Type B pancreatic cell (in vitro differentiated cells): Measurements from ENCODE around the gene KLHL29. TPM values are rescaled to one million over a fixed set of nuclear protein-coding genes. Genes with fewer than 3 reads are reported as not detected.

Experiments used
- DNase-seq: peaks from one replicate; pipeline ENCODE4 v3.0.0; 2021; ENCODE audit warnings: mixed read lengths; ENCODE audit not compliant: unreplicated experiment; ENCODE audit errors: extremely low spot score
- H3K27ac Mint-ChIP-seq: 2 replicates; pipeline ENCODE4 v1.8.0; 2021; ENCODE audit warnings: mild to moderate bottlenecking, mixed read lengths
- H3K27me3 Mint-ChIP-seq: 2 replicates; pipeline ENCODE4 v1.8.0; 2021; ENCODE audit warnings: mixed read lengths
- H3K36me3 Mint-ChIP-seq: 2 replicates; pipeline ENCODE4 v1.8.0; 2021; ENCODE audit warnings: mixed read lengths
- H3K4me1 Mint-ChIP-seq: one replicate; pipeline ENCODE4 v1.8.0; 2021; ENCODE audit warnings: mixed read lengths; ENCODE audit not compliant: unreplicated experiment
- H3K4me3 Mint-ChIP-seq: 2 replicates; pipeline ENCODE4 v1.8.0; 2021; ENCODE audit warnings: mild to moderate bottlenecking, mixed read lengths
- H3K9me3 Mint-ChIP-seq: 2 replicates; pipeline ENCODE4 v1.8.0; 2021; ENCODE audit warnings: mixed read lengths
- total RNA-seq: library from RNA; stranded (reverse); gene quantifications from 2 replicates; pipeline ENCODE4 v1.2.1, GENCODE V29; 2021; ENCODE audit warnings: low replicate concordance
- TF ChIP-seq, protein P1 (sequence below): fragments of 200-600 bp; sonication (generic); conservative IDR thresholded peaks from 2 replicates; pipeline ENCODE4 v1.5.0; 2021; ENCODE audit warnings: antibody characterized with exemption, mild to moderate bottlenecking

Gene KLHL29
- total RNA-seq, 1 donor from 2014 or later: 24.1 TPM

- H3K27me3 Mint-ChIP-seq: peaks cover 5% of the 10 kb centered on the region
- TF ChIP-seq, protein P1, sequence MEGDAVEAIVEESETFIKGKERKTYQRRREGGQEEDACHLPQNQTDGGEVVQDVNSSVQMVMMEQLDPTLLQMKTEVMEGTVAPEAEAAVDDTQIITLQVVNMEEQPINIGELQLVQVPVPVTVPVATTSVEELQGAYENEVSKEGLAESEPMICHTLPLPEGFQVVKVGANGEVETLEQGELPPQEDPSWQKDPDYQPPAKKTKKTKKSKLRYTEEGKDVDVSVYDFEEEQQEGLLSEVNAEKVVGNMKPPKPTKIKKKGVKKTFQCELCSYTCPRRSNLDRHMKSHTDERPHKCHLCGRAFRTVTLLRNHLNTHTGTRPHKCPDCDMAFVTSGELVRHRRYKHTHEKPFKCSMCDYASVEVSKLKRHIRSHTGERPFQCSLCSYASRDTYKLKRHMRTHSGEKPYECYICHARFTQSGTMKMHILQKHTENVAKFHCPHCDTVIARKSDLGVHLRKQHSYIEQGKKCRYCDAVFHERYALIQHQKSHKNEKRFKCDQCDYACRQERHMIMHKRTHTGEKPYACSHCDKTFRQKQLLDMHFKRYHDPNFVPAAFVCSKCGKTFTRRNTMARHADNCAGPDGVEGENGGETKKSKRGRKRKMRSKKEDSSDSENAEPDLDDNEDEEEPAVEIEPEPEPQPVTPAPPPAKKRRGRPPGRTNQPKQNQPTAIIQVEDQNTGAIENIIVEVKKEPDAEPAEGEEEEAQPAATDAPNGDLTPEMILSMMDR: no peak
- peaks cover 8% of the 10 kb centered on the region for H3K36me3 Mint-ChIP-seq
- no peak overlapping the region for H3K27ac Mint-ChIP-seq
- no peaks in the 10 kb centered on the region for H3K9me3 Mint-ChIP-seq
- no peak for DNase-seq
- H3K4me1 Mint-ChIP-seq: peaks cover 76% of the 10 kb centered on the region
- H3K4me3 Mint-ChIP-seq: no peak overlapping the region
Measured at GRCh38 chr2:23510471-23510870, 125.5 kb downstream of the KLHL29 start.

GRCh38 chr2:23512778-23513177, 127.8 kb downstream of the KLHL29 start:
- peaks cover 64% of the 10 kb centered on the region for H3K4me1 Mint-ChIP-seq
- H3K36me3 Mint-ChIP-seq: peaks cover 9% of the 10 kb centered on the region
- TF ChIP-seq, protein P1: no peak
- H3K27me3 Mint-ChIP-seq: peaks cover 6% of the 10 kb centered on the region
- H3K4me3 Mint-ChIP-seq: no peak overlapping the region
- no peak for DNase-seq
- H3K9me3 Mint-ChIP-seq: no peaks in the 10 kb centered on the region
- H3K27ac Mint-ChIP-seq: no peak overlapping the region

GRCh38 chr2:23513245-23513871, 128.4 kb downstream of the KLHL29 start:
- TF ChIP-seq, protein P1: no peak
- Mint-ChIP-seq H3K27me3 (peaks cover 6% of the 10 kb centered on the region), H3K36me3 (peaks cover 9% of the 10 kb centered on the region), H3K4me1 (peaks cover 62% of the 10 kb centered on the region), H3K4me3 (no peak overlapping the region), H3K27ac (no peak overlapping the region), H3K9me3 (no peaks in the 10 kb centered on the region)
- DNase-seq: no peak

GRCh38 chr2:23513872-23514793, 129.2 kb downstream of the KLHL29 start:
- peaks cover 66% of the 10 kb centered on the region for H3K4me1 Mint-ChIP-seq
- peaks cover 6% of the 10 kb centered on the region for H3K27me3 Mint-ChIP-seq
- TF ChIP-seq, protein P1: no peak
- peaks cover 13% of the 10 kb centered on the region for H3K36me3 Mint-ChIP-seq
- no peaks in the 10 kb centered on the region for H3K9me3 Mint-ChIP-seq
- peak overlapping the region; percentile 11 for H3K27ac Mint-ChIP-seq
- DNase-seq: no peak
- H3K4me3 Mint-ChIP-seq: peak overlapping the region; percentile 22

DNA sequence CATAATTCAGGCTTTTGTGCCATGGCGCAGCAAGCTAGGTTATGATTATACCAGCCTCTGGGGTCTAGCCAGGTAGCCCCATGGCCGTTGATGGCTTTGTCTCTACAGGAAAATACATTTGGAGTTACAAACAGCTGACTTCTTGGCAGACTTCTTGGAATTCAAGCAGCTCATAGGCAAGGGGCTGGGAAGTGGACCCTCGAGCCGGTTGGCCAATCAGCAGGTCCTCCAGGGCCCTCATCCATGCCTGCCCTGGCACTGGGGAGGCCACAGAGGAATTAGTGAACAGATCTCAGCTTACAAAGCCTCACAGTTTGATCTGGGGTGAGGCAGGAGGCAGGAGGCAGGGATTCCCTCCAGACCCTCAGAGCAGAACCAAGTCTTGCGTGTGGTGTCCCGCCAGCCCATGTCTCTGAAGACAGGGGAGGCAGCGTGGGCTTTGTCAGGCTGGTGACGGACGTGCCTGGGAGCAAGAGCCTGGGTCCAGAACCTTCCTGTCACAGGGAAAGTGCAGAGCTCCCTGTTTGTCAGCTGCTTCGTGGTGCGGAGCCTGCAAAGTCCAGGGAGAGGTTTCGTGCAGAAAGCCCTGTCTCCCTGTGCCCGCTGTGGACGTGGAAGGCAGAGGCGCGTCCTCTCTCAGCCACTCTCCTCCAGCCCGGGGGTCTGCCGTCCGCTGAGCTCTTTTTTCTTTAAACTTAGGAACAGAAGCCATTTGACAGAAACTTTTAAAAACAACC, 131.7 kb downstream of the KLHL29 start:
- Mint-ChIP-seq H3K4me3 (no peak overlapping the region), H3K27me3 (peaks cover 6% of the 10 kb centered on the region), H3K27ac (no peak overlapping the region), H3K9me3 (no peaks in the 10 kb centered on the region), H3K4me1 (peaks cover 65% of the 10 kb centered on the region), H3K36me3 (peaks cover 16% of the 10 kb centered on the region)
- no peak for DNase-seq
- TF ChIP-seq, protein P1: no peak
